Osteoblast (primary cell): Measurements from ENCODE around the gene CCT5. TPM values are rescaled to one million over a fixed set of nuclear protein-coding genes. Genes with fewer than 3 reads are reported as not detected.

ENCODE experiments used
- DNase-seq: peaks from one replicate; pipeline ENCODE4 v3.0.0; 2011; ENCODE audit warnings: low spot score, mixed read lengths; ENCODE audit not compliant: insufficient read length; ENCODE audit errors: missing footprints
- H2AFZ ChIP-seq: 2 replicates; pipeline ENCODE4 v1.6.0; 2011; ENCODE audit warnings: mild to moderate bottlenecking, low read length
- H3K27ac ChIP-seq: 2 replicates; pipeline ENCODE4 v1.5.1; 2011; ENCODE audit warnings: mild to moderate bottlenecking, low read depth, low read length, moderate library complexity
- H3K27me3 ChIP-seq: 2 replicates; pipeline ENCODE4 v1.6.0; 2012; ENCODE audit warnings: mild to moderate bottlenecking, control low read depth, inconsistent platforms, low read length, moderate library complexity; ENCODE audit not compliant: insufficient read depth
- H3K36me3 ChIP-seq: 2 replicates; pipeline ENCODE4 v1.5.1; 2011; ENCODE audit warnings: mild to moderate bottlenecking, low read length, control low read depth, moderate library complexity; ENCODE audit not compliant: insufficient read depth
- H3K4me1 ChIP-seq: 2 replicates; pipeline ENCODE4 v1.5.1; 2011; ENCODE audit warnings: mild to moderate bottlenecking, low read length, control low read depth, moderate library complexity; ENCODE audit not compliant: insufficient read depth
- H3K4me2 ChIP-seq: 2 replicates; pipeline ENCODE4 v1.6.0; 2011; ENCODE audit warnings: mild to moderate bottlenecking, low read length; ENCODE audit not compliant: insufficient read depth
- H3K4me3 ChIP-seq: fragments of 200-600 bp; sonication (generic); 3 replicates; pipeline ENCODE4 v1.5.1; 2012; ENCODE audit warnings: mild to moderate bottlenecking, low read length, inconsistent platforms; ENCODE audit not compliant: insufficient read depth
- H3K79me2 ChIP-seq: 2 replicates; pipeline ENCODE4 v1.6.0; 2012; ENCODE audit warnings: mild to moderate bottlenecking, low read length, control low read depth, inconsistent platforms; ENCODE audit not compliant: insufficient read depth
- H3K9me3 ChIP-seq: 2 replicates; pipeline ENCODE4 v1.5.1; 2011; ENCODE audit warnings: low read depth, low read length, control low read depth
- H4K20me1 ChIP-seq: 2 replicates; pipeline ENCODE4 v1.6.0; 2012; ENCODE audit warnings: mild to moderate bottlenecking, low read length, control low read depth; ENCODE audit not compliant: insufficient read depth
- CTCF ChIP-seq: IDR thresholded peaks from 2 replicates; pipeline ENCODE4 v1.5.1; 2011; ENCODE audit warnings: mild to moderate bottlenecking, low read depth, low read length, moderate library complexity; ENCODE audit errors: extremely low read depth
- total RNA-seq: library from RNA; depleted of rRNA; stranded (reverse); fragments of >200 nt; gene quantifications from 2 replicates; pipeline ENCODE4 v1.2.3, GENCODE V29; 2012

The CCT5 gene
- total RNA-seq, 1 donor, result 237 TPM

- Histone ChIP-seq H3K4me3 (no peak overlapping the region), H3K27ac (no peak overlapping the region), H2AFZ (no peak overlapping the region), H3K4me1 (no peaks in the 10 kb centered on the region), H3K36me3 (peaks cover 11% of the 10 kb centered on the region), H3K9me3 (no peaks in the 10 kb centered on the region), H3K4me2 (no peak overlapping the region), H4K20me1 (no peaks in the 10 kb centered on the region), H3K79me2 (no peaks in the 10 kb centered on the region), H3K27me3 (no peaks in the 10 kb centered on the region)
- no peak for DNase-seq
- no peak for TF ChIP-seq CTCF
Observed at GRCh38 chr5:10289991-10290390, 39.9 kb downstream of the CCT5 start.

- Histone ChIP-seq H4K20me1 (no peaks in the 10 kb centered on the region), H3K4me2 (no peak overlapping the region), H3K27me3 (no peaks in the 10 kb centered on the region), H3K27ac (no peak overlapping the region), H3K9me3 (no peaks in the 10 kb centered on the region), H3K36me3 (peaks cover 11% of the 10 kb centered on the region), H2AFZ (no peak overlapping the region), H3K79me2 (no peaks in the 10 kb centered on the region), H3K4me3 (no peak overlapping the region), H3K4me1 (no peaks in the 10 kb centered on the region)
- DNase-seq, result no peak
- no peak for TF ChIP-seq CTCF
Observed at GRCh38 chr5:10290438-10290837, 40.4 kb downstream of the CCT5 start.

- Histone ChIP-seq H3K9me3 (no peaks in the 10 kb centered on the region), H3K36me3 (peaks cover 6% of the 10 kb centered on the region), H3K4me1 (no peaks in the 10 kb centered on the region), H2AFZ (no peak overlapping the region), H3K4me3 (no peak overlapping the region), H3K4me2 (no peak overlapping the region), H3K27me3 (no peaks in the 10 kb centered on the region), H3K27ac (no peak overlapping the region), H3K79me2 (no peaks in the 10 kb centered on the region), H4K20me1 (no peaks in the 10 kb centered on the region)
- no peak for TF ChIP-seq CTCF
- DNase-seq, result no peak
Observed at GRCh38 chr5:10291692-10292339, 41.7 kb downstream of the CCT5 start.

GRCh38 chr5:10293907-10294662 is 44.0 kb downstream of the CCT5 start:
- Histone ChIP-seq H3K79me2 (no peaks in the 10 kb centered on the region), H3K36me3 (no peaks in the 10 kb centered on the region), H3K4me3 (no peak overlapping the region), H3K4me1 (no peaks in the 10 kb centered on the region), H3K27ac (no peak overlapping the region), H3K4me2 (no peak overlapping the region), H4K20me1 (no peaks in the 10 kb centered on the region), H2AFZ (no peak overlapping the region), H3K27me3 (no peaks in the 10 kb centered on the region), H3K9me3 (no peaks in the 10 kb centered on the region)
- no peak for DNase-seq
- no peak for TF ChIP-seq CTCF
